ENCODE measurements around the gene VPREB3. TPM values are rescaled to one million over a fixed set of nuclear protein-coding genes. Genes with fewer than 3 reads are reported as not detected.

Gene VPREB3
- polyA plus RNA-seq, 2 of the 4 experiments (the other 2 are of a cell fraction) = 0.41 to 0.52 TPM

- TF ChIP-seq, protein P1, sequence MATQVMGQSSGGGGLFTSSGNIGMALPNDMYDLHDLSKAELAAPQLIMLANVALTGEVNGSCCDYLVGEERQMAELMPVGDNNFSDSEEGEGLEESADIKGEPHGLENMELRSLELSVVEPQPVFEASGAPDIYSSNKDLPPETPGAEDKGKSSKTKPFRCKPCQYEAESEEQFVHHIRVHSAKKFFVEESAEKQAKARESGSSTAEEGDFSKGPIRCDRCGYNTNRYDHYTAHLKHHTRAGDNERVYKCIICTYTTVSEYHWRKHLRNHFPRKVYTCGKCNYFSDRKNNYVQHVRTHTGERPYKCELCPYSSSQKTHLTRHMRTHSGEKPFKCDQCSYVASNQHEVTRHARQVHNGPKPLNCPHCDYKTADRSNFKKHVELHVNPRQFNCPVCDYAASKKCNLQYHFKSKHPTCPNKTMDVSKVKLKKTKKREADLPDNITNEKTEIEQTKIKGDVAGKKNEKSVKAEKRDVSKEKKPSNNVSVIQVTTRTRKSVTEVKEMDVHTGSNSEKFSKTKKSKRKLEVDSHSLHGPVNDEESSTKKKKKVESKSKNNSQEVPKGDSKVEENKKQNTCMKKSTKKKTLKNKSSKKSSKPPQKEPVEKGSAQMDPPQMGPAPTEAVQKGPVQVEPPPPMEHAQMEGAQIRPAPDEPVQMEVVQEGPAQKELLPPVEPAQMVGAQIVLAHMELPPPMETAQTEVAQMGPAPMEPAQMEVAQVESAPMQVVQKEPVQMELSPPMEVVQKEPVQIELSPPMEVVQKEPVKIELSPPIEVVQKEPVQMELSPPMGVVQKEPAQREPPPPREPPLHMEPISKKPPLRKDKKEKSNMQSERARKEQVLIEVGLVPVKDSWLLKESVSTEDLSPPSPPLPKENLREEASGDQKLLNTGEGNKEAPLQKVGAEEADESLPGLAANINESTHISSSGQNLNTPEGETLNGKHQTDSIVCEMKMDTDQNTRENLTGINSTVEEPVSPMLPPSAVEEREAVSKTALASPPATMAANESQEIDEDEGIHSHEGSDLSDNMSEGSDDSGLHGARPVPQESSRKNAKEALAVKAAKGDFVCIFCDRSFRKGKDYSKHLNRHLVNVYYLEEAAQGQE (IDR thresholded peaks at IDR 0.05) = no peak
- TF ChIP-seq NPAS2 (CRISPR knock-in tag; IDR thresholded peaks at IDR 0.05; ENCODE audit: borderline replicate concordance) (no peak), FOSB (CRISPR knock-in tag; IDR thresholded peaks at IDR 0.05) (no peak), ATOH8 (CRISPR knock-in tag; IDR thresholded peaks at IDR 0.05; ENCODE audit: low read depth) (no peak), CEBPB (IDR thresholded peaks at IDR 0.05) (no peak), EHMT2 (IDR thresholded peaks at IDR 0.05; ENCODE audit: low read depth) (no peak), KDM5A (IDR thresholded peaks at IDR 0.05) (no peak), ESRRA (IDR thresholded peaks at IDR 0.05; ENCODE audit: borderline replicate concordance, low read length) (no peak)
- TF ChIP-seq, protein P2, sequence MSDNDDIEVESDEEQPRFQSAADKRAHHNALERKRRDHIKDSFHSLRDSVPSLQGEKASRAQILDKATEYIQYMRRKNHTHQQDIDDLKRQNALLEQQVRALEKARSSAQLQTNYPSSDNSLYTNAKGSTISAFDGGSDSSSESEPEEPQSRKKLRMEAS (IDR thresholded peaks at IDR 0.05) = no peak
- TF ChIP-seq, protein P3, sequence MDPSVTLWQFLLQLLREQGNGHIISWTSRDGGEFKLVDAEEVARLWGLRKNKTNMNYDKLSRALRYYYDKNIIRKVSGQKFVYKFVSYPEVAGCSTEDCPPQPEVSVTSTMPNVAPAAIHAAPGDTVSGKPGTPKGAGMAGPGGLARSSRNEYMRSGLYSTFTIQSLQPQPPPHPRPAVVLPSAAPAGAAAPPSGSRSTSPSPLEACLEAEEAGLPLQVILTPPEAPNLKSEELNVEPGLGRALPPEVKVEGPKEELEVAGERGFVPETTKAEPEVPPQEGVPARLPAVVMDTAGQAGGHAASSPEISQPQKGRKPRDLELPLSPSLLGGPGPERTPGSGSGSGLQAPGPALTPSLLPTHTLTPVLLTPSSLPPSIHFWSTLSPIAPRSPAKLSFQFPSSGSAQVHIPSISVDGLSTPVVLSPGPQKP (IDR thresholded peaks at IDR 0.05; ENCODE audit: low read depth, low read length) = no peak
Measured at GRCh38 chr22:23714596-23715578, 39.3 kb downstream of the VPREB3 start (continued).

GRCh38 chr22:23713696-23714595, 40.3 kb downstream of the VPREB3 start:
- FAIRE-seq = no peak

More at GRCh38 chr22:23713696-23714595, 40.3 kb downstream of the VPREB3 start:
- Histone ChIP-seq H3K4me1 (no peaks in the 10 kb centered on the region; the same call in 2 of the 3 replicates), H3K4me3 (no peak overlapping the region), H3K4me2 (no peak overlapping the region), H3K27ac (no peak overlapping the region), H3K9me3 (no peaks in the 10 kb centered on the region)
- 95% methylated on average over 20 of the region's 28 CpGs for WGBS (ENCODE audit: missing lambda C conversion rate)
- CTCF ChIA-PET = interaction anchor here (0.6 kb wide), 1 partner anchor 1839 kb away, joined by 3 read pairs; no protein-coding TSS in a partner anchor
- ATAC-seq = no peak
- POLR2A ChIA-PET = no interaction called here
- TF ChIP-seq RNF2 (IDR thresholded peaks at IDR 0.05; ENCODE audit: borderline replicate concordance, low read depth) = no peak
- TF ChIP-seq HMGXB4 (CRISPR knock-in tag; IDR thresholded peaks at IDR 0.05; ENCODE audit: borderline replicate concordance) = no peak
- TF ChIP-seq NFE2L2 (conservative IDR thresholded peaks at IDR 0.05; ENCODE audit: low read length) = no peak
- TF ChIP-seq ZC3H11A (IDR thresholded peaks at IDR 0.05) = no peak
- TF ChIP-seq GATA3 (IDR thresholded peaks at IDR 0.05; ENCODE audit: borderline replicate concordance) = no peak
- TF ChIP-seq CHD4 (IDR thresholded peaks at IDR 0.05; ENCODE audit: borderline replicate concordance) = no peak
- no peak for TF ChIP-seq ESRRA (IDR thresholded peaks at IDR 0.05; ENCODE audit: borderline replicate concordance, low read length)
- TF ChIP-seq HOXA7 (CRISPR knock-in tag; IDR thresholded peaks at IDR 0.05) = no peak
- no peak for DNase-seq (ENCODE audit: low read depth in 1 of 2, low spot score in 1 of 2)
